RPMI8226 (cell line): ENCODE measurements around the gene CDO1.
"Not testable (repeated sequence)": the region's sequence is repeated elsewhere in the genome, so short reads cannot be mapped to it uniquely, and the experiment has no call there.

ENCODE experiments used
- DNase-seq: peaks from one replicate; pipeline ENCODE4 v3.0.0-alpha.2; 2015

CDO1 gene

GRCh38 chr5:115825948-115826347 lies 9.5 kb upstream of the CDO1 start:
- no peak for DNase-seq

GRCh38 chr5:115824983-115825382 lies 8.5 kb upstream of the CDO1 start:
- DNase-seq, result not testable (repeated sequence)

GRCh38 chr5:115820846-115821245 lies 4.4 kb upstream of the CDO1 start:
- DNase-seq, result no peak

GRCh38 chr5:115818821-115819220 lies 2.4 kb upstream of the CDO1 start:
- no peak for DNase-seq

- no peak for DNase-seq
Measured at GRCh38 chr5:115817386-115817785, 927 bp upstream of the CDO1 start.

GRCh38 chr5:115815693-115816225 lies 700 bp downstream of the CDO1 start:
- no peak for DNase-seq

- no peak for DNase-seq
Measured at GRCh38 chr5:115815006-115815692, 1.3 kb downstream of the CDO1 start.

- DNase-seq, result no peak
Measured at GRCh38 chr5:115813719-115814118, 2.7 kb downstream of the CDO1 start.

GRCh38 chr5:115812372-115812771 lies 4.1 kb downstream of the CDO1 start:
- DNase-seq, result no peak

- no peak for DNase-seq
Measured at GRCh38 chr5:115811406-115811805, 5.1 kb downstream of the CDO1 start.

- DNase-seq, result no peak
Measured at GRCh38 chr5:115810761-115811160, 5.7 kb downstream of the CDO1 start.

GRCh38 chr5:115809946-115810345 lies 6.5 kb downstream of the CDO1 start:
- no peak for DNase-seq

- not testable (repeated sequence) for DNase-seq
Measured at GRCh38 chr5:115808066-115808465, 8.4 kb downstream of the CDO1 start.

- no peak for DNase-seq
Measured at GRCh38 chr5:115807654-115808052, 8.8 kb downstream of the CDO1 start.

- DNase-seq, result no peak
Measured at GRCh38 chr5:115806986-115807653, 9.3 kb downstream of the CDO1 start.

- no peak for DNase-seq
Measured at GRCh38 chr5:115801984-115802383, 14.5 kb downstream of the CDO1 start.

GRCh38 chr5:115801152-115801551 lies 15.3 kb downstream of the CDO1 start:
- no peak for DNase-seq

GRCh38 chr5:115800108-115800507 lies 16.4 kb downstream of the CDO1 start:
- DNase-seq, result no peak

GRCh38 chr5:115798252-115798651 lies 18.2 kb downstream of the CDO1 start:
- no peak for DNase-seq

GRCh38 chr5:115796656-115797055 lies 19.8 kb downstream of the CDO1 start:
- no peak for DNase-seq

GRCh38 chr5:115795700-115796099 lies 20.8 kb downstream of the CDO1 start:
- no peak for DNase-seq

- no peak for DNase-seq
Measured at GRCh38 chr5:115788440-115788839, 28.0 kb downstream of the CDO1 start.

- no peak for DNase-seq
Measured at GRCh38 chr5:115787426-115787825, 29.0 kb downstream of the CDO1 start.

- DNase-seq, result no peak
Measured at GRCh38 chr5:115785381-115786065, 30.9 kb downstream of the CDO1 start.
